Panc1 (cell line): ENCODE results near the gene ZNF329.

Experiments used
- POLR2AphosphoS5 ChIP-seq: IDR thresholded peaks from 2 replicates; pipeline ENCODE4 v1.6.1; 2012; ENCODE audit warnings: mild to moderate bottlenecking, low read depth, low read length, moderate library complexity
- SIN3A ChIP-seq: IDR thresholded peaks from 2 replicates; pipeline ENCODE4 v1.6.1; 2012; ENCODE audit warnings: low read depth, mild to moderate bottlenecking, low read length, moderate library complexity, borderline replicate concordance; ENCODE audit not compliant: insufficient read depth
- TF ChIP-seq, protein P1 (sequence below): fragments of 450-650 bp; IDR thresholded peaks from 2 replicates; pipeline ENCODE4 v1.5.1; 2017; ENCODE audit warnings: mild to moderate bottlenecking
- TF ChIP-seq, protein P2 (sequence below), 2 experiments: IDR thresholded peaks; 2 replicates each; pipeline ENCODE4 v1.6.1; 2011 to 2012; ENCODE audit warnings: low read depth in 2 of 2, control low read depth in 1 of 2, low read length in 1 of 2, mild to moderate bottlenecking in 1 of 2, moderate library complexity in 1 of 2; ENCODE audit not compliant: insufficient read depth in 1 of 2

DNA sequence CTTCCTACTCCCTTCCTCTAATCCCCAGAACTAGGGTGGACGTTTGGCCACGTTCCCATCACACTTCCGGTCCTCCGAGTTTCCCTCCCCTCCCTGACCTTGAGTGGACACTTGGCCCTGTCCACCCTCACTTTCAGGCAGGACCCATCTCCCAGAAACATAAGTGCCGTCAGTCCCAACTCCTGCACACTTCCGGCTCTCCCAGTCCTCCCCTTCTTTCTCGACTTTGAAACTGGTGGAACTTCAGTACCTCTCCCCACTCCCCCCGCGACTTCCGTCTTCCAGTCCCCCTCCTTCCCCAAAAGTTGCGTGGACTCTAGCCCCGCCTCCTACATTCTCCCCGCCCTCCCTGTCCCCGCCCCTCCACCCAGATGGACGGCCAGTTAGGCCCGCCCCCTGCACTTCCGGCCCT, 32.0 kb upstream of the ZNF329 start:
- TF ChIP-seq, protein P1, sequence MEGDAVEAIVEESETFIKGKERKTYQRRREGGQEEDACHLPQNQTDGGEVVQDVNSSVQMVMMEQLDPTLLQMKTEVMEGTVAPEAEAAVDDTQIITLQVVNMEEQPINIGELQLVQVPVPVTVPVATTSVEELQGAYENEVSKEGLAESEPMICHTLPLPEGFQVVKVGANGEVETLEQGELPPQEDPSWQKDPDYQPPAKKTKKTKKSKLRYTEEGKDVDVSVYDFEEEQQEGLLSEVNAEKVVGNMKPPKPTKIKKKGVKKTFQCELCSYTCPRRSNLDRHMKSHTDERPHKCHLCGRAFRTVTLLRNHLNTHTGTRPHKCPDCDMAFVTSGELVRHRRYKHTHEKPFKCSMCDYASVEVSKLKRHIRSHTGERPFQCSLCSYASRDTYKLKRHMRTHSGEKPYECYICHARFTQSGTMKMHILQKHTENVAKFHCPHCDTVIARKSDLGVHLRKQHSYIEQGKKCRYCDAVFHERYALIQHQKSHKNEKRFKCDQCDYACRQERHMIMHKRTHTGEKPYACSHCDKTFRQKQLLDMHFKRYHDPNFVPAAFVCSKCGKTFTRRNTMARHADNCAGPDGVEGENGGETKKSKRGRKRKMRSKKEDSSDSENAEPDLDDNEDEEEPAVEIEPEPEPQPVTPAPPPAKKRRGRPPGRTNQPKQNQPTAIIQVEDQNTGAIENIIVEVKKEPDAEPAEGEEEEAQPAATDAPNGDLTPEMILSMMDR = no peak
- TF ChIP-seq, protein P2, sequence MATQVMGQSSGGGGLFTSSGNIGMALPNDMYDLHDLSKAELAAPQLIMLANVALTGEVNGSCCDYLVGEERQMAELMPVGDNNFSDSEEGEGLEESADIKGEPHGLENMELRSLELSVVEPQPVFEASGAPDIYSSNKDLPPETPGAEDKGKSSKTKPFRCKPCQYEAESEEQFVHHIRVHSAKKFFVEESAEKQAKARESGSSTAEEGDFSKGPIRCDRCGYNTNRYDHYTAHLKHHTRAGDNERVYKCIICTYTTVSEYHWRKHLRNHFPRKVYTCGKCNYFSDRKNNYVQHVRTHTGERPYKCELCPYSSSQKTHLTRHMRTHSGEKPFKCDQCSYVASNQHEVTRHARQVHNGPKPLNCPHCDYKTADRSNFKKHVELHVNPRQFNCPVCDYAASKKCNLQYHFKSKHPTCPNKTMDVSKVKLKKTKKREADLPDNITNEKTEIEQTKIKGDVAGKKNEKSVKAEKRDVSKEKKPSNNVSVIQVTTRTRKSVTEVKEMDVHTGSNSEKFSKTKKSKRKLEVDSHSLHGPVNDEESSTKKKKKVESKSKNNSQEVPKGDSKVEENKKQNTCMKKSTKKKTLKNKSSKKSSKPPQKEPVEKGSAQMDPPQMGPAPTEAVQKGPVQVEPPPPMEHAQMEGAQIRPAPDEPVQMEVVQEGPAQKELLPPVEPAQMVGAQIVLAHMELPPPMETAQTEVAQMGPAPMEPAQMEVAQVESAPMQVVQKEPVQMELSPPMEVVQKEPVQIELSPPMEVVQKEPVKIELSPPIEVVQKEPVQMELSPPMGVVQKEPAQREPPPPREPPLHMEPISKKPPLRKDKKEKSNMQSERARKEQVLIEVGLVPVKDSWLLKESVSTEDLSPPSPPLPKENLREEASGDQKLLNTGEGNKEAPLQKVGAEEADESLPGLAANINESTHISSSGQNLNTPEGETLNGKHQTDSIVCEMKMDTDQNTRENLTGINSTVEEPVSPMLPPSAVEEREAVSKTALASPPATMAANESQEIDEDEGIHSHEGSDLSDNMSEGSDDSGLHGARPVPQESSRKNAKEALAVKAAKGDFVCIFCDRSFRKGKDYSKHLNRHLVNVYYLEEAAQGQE (IDR thresholded peaks at IDR 0.05; ENCODE audit: insufficient read depth in 1 of 2, low read depth in 2 of 2, low read length in 1 of 2) = no peak
- TF ChIP-seq POLR2AphosphoS5 (no peak), SIN3A (no peak)
